ENCODE results near the gene PDE6G.

PDE6G gene

DNA sequence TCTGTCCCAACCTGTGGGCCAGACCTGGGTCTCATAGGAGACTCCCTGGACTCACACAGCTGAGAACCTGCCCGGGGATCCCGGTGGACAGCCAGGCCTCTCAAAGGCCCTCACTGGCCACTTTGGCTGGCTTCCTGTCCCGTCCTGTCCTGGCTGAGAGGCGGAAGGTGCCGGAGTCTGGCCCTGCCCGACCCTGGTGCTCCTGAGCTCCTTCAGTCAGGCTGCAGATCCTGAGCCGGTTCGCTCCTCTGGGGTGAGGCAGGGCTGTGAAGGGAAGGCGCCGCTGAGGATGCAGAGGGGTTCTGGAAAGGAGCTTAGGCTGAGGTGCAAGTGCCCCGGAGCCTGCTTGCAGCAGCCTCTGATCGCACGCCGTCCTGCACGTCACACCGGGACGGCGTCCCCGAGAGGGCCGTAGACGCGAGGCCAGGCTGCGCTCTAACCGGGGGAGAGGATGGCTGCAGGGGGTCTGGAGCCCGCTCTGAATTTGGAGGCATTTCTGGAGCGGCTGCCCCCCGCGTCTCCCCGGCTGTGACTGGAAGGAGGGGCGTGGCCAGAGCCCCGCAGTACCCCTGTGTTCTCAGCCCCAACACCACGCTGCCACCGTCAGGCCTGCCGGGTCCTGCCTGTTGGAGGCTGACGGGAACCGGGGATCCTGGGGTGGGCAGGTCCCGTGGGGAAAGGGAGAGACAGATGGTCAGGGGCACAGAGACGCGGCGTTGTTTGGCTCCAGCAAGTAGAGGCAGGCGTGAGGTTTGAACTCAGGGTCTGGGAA is 31.6 kb upstream of the PDE6G start:
- no peak for DNase-seq

DNA sequence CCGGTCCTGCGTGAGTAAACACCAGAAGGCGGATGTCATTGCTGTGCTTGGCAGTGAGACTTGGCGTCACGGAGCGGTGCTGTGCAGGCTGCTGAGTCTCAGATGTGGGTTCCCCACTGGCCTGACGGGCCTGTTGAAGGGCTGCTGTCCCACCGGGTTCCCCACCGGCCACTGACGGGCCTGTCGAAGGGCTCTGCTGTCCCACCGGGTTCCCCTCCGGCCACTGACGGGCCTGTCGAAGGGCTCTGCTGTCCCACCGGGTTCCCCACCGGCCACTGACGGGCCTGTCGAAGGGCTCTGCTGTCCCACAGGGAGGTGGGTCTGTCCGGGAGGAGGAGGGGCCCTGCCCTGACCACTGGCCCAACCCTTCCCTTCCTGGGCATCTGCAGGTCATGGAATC is 30.3 kb upstream of the PDE6G start:
- no peak for DNase-seq

DNA sequence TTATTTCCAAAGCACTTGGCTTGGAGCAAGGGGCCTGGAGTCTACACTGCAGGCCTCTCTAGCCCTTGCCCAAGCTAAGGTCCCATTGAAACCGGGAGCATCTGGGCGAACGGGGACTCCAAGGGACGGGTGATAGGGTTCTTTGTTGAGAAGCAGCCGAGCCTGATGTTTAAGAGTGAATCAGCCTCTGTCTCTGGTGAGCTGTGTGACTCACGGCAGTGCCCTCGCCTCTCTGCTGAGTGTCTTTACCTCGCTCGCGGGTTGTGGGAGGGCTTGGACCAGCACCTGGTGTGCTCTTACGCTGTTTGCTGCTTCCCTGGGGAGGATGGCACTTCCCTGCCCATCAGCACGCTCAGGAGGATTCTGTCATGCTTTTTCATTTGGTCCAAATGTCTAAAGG is 28.8 kb upstream of the PDE6G start:
- DNase-seq: peak; percentile 67

DNA sequence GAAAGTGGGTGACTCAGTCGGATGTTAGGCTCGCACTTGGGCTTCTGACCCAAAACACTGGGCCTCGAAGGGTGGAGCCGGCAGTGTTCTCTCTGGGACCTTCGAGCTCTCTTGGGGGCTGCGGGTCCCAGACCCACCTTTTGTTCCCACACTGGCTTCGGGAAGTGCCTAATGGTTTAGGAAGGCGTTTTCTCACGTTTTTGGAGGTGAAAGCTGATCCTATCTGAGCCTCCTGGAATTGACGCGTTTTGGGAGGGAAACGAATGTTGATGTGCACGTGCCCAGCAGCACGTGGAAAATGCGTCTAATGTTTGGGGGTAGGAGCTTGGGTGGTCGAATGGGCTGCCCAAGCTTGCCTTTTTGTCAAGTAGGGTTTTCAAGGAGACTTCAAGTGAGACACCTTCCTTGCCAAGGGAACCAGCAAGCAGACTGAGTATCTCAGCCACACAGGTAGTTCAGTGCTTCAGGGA is 28.1 kb upstream of the PDE6G start:
- DNase-seq: peak; percentile 70

DNA sequence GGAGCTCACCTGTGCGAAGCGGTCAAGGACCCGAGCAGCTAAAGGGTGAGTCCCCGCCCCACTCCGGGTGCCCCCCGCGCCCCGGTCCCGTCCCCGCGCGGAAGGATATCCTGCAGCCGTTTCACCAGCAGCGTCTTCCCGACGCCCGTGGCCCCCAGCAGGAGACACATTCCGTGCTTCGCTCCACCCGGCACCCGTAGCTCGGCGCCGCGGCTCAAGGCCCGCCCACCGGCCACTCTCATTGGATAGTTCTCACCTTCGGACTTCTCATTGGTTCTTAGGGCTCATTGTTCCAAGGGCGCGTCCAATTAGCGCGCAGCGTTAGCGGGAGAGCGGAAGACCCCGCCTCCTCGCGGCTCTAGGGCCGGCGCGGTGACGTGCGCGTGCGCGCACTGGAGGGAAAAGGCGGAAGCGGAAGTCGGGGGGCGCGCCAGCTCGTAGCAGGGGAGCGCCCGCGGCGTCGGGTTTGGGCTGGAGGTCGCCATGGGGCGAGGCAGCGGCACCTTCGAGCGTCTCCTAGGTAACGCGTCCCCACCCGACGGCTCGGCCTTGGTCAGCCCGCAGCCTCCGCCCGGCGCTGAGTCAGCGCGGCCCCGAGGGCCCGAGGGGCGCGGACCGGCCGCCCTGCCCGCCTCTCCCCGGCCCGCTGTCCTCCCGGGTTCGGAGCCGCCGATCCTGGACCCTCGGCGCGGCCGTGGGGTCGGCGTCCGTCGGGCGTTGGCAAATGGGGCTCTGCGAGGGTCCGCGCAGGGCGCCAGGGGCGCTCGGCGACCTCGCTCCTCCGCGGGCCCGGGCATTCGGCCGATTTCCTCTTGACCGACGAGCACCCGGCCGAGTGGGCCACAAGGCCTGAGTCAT is 27.5 kb upstream of the PDE6G start, which contains the start of the genes ARL16 and HGS:
ARL16 (minus strand) TSS at position 214 of the 858 bp plus-strand sequence; CDS start at position 170, 44 bp downstream.
HGS (plus strand) TSS at position 428 of the 858 bp plus-strand sequence; CDS start at position 484, 56 bp downstream.
- peak; percentile 100 for DNase-seq

DNA sequence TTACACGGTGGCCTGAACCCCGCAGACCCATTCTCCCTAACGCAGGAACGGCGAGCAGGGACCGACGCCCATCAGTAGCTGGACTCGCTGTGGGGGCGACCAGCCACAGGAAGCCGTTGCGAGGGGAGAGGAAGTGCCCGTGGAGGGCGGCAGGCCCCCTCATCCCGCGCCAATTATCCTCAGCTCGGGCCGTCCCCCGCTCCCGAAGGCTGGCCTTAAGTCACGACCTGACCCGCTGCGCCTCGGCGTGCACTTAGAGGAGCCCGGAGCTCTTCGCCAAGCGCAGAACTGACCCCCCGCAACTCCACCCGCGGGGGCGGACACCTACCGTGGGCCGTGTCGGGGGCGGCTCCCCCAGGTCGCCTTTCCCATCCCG is 26.9 kb upstream of the PDE6G start:
- DNase-seq: no peak

DNA sequence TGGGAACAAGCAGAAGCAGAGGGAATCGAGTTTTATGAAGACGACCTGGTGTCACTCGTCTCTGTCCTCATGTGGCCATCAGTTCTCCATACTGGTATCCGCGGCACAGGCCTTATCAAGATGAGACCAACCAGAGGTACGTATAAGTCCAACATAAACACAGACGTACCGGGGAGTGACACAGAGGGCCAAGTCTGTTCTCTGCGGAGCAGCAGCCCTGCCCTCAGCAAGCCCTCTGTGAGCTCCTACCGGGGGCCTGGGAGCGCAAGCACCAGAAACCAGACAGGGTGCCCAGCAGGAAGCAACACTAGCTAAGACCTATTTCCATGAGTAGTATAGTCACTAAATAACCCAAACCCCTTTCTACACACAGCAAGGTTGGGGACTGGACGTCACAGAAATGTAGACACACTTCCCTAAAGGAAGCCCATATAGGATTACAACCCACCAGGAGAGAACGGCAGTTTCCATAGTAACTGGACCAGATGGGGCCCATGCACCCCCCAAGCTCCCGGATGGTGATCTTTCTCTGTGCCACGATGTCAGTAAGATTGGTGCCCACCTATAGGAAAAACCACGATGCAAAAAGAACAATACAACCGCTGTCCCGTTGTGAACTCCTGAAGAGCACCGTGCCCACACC is 26.3 kb upstream of the PDE6G start:
- DNase-seq: peak; percentile 20

DNA sequence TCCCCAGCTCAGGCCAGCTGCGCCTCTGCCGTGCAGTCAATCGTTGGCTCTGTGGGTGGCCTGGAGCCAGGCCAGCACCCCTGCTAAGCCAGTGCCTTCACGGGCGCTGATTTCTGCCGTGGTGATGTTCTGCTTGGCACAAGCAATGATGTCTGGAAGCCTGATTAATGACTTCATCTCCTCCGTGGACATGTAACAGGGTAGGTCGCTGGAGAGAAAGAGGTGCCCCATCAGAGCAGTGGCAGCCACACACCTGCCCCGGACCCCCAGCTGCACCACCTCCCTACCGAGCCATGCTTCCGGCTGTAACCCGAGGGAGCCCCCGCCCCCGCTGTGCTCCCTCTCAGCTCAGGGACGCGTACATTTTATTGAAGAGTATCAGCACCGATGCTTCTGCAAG is 25.3 kb upstream of the PDE6G start:
- DNase-seq: no peak

DNA sequence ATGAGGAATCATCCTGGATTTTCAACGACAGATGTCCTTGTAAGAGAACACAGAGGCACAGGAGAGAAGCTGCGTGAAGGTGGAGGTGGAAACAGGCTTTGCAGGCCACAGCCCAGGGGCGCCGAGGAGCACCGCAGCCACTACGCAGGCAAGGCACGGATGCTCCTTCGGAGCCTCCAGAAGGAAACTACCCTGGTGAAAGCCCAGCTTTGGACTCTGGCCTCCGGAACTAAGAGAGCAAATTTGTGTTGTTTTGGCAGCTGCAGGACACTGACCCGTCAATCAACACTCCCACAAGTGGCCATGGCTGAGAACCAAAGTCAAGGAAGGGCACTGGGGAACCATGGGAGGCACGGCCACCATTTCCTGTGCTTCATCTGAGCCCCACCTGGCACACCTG is 23.8 kb upstream of the PDE6G start:
- DNase-seq: no peak

DNA sequence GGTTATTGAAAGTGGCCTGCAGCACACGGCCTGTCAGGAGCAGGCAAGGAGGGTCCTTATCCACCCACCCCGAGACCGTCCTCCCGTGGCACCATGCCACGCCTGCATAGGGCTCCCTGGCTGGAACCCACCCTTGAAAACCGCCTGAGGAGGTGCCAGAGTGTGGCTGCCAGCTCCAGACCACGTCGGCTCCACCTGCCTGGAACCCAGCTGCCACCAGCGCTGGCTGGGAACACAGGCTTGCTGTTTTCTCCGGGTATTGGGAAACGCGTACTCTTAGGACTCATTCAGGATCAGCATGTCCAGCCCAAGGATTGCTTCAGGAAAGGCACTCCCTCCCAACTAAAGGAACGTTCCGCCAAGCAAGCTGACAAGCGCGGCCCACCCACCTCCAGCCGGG is 20.6 kb upstream of the PDE6G start:
- no peak for DNase-seq

DNA sequence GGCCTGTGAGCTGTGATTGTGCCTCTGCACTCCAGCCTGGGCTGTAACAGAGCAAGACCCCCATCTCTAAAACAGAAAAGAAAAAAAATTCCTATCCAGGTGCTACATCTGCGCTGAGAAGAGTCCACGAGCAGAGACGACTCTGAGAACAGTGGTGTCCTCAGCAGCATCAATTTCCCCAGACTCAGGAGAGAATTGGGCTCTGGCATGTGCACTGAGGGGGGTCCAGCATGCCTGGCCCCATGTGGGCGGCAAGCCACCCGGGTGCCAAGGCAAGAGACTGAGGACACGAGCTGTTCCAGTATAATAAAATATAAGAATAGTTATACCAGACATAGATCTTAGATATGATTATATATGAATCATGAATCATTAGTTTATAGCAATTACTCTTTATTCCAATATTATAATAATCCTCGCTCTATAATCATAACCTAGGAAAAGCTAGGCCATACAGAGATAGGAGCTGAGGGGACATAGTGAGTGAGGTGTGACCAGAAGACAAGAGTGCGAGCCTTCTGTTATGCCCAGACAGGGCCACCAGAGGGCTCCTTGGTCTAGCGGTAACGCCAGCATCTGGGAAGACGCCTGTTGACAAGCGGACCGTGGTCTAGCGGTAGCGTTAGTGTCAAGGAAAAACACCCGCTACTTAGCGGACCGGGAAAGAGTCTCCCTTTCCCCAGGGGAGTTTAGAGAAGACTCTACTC is 19.3 kb upstream of the PDE6G start:
- DNase-seq: peak; percentile 10

DNA sequence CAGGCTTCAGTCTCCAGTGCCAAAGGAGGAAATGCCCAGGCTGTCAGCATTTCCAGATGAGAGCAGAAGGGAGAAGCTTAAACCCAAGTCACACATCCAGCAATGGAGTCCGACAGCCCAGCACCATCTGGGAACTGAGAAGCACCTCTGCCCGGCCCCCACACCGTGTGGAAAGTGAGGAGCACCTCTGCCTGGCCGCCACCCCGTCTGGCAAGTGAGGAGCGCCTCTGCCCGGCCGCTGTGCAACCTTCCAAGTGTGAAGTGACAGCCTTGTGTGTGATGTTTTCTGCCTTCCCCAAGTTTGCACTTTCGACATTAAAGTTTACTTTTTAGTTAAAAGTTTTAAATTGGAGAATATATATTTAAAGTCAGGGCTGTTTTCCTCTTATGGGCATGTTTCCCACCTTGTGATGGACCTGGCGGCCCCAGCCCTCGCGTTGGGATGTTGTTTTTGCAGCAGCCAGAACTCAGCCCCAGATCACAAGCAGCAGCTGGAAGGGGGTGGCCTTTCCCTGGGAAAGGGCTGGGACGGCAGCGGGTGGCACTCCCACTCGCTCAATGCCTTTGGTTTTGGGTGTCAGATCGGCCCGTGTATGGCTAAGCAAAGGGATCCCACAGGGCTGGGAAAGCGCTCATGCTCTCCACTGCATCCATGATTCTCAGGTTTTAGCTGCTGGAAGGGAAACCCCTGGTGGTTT is 17.4 kb upstream of the PDE6G start:
- no peak for DNase-seq

DNA sequence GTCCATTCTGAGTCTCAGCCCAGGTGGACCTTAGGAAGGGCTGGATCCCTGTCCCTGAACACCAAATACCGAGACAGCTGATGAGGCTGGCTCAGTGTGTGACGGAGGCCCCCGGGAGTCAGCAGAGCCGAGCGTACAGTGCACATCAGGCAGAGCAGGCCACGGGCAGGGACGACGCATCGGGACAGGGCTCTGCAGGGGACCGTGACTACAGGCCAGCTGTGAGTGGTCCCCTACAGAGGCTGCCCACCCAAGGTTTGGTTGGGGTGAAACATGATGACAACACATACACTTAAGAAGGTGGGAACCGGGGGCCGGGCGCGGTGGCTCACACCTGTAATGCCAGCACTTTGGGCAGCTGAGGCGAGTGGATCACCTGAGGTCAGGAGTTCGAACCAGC is 16.6 kb upstream of the PDE6G start:
- DNase-seq: no peak

DNA sequence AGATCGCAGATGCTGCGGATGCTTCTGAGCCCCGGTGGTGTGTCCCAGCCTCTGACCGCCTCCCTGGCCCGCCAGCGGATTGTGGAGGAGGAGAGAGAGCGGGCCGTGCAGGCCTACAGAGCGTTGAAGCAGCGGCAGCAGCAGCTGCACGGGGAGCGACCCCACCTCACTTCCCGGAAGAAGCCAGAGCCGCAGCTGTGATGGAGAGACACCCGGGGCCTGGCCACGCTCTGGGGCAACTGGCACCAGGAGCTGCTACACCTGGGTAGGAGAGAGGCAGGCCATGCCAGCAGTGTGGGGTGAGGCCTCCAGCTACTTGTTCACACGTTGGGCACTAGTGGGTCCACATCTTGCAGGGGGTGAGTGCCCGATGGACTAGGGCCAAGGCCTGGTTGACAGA is 16.2 kb upstream of the PDE6G start:
- DNase-seq: no peak

DNA sequence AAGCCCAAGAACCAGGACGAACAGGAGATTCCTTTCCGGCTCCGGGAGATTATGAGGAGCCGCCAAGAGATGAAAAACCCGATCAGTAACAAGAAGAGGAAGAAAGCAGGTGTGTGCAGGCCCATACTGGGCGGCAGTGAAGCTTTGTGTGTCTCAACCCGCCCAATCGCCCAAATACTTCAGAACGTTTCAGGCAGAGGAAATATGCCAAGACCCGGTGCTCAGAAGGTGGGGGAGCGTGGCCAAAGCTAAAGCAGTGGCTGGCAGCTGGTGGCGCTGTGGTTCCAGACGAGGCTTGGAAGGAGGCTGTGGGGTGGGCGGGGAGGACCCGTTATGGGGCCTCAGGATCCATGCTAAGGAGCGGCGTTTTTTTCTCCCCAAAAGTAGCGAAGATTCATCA is 11.4 kb upstream of the PDE6G start:
- DNase-seq: no peak

DNA sequence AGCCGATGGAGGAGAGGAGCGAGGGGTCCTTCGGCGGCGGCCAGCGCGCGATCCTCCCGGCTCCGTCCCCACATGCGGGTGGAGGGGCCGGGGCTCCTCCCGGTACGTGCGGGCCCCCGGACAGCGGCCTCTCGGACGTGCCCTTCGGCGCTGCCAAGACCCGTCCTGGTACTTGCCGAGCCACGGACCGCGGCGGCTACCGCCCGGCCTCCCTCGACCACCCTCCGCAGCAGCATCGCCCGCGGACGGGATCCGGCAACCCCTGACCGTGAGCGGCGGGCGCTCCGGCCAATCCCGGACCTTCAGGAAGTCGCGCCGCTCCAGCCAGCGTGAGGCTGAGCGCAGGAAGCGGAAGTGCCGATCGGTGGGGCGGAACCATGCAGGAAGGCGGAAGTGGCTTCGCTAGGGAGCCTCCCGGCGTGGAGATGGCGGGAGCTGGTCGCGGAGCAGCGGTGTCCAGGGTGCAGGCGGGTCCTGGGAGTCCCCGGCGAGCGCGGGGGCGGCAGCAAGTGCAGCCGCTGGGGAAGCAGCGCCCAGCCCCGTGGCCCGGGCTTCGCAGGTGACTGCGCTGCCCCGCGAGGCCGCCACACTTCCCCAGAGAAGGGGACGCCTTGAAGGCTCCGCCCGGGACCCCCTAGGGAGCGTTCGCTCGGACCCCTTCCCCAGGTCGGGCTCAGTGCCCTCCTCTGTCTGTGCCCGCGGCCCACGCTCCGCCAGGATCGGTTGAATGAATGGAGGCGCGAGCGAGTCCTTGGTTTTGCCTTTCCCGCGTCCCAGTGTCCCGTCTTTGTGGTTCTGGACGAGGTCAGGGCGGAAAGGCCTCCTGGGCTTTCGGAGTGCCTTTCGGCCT is 10.2 kb upstream of the PDE6G start, which contains the start of the genes CCDC137 and OXLD1:
CCDC137 (plus strand) TSS at position 396 of the 850 bp plus-strand sequence; CDS start at position 426, 30 bp downstream.
OXLD1 (minus strand) TSS at position 264 of the 850 bp plus-strand sequence; CDS start at position 236, 28 bp downstream.
- peak; percentile 96 for DNase-seq

DNA sequence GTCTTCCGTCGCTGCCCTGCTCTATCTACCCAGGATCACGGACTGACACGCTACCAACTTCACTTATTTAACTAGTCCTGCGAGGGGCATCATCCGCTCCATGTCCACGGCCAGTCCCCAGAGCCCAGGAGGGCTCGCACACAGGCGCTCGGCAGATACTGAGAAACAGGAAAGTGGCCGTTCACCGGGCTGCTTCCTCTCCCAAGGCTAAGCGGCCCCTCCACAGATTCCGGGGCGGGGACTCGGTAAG is 9.7 kb upstream of the PDE6G start:
- DNase-seq: no peak

DNA sequence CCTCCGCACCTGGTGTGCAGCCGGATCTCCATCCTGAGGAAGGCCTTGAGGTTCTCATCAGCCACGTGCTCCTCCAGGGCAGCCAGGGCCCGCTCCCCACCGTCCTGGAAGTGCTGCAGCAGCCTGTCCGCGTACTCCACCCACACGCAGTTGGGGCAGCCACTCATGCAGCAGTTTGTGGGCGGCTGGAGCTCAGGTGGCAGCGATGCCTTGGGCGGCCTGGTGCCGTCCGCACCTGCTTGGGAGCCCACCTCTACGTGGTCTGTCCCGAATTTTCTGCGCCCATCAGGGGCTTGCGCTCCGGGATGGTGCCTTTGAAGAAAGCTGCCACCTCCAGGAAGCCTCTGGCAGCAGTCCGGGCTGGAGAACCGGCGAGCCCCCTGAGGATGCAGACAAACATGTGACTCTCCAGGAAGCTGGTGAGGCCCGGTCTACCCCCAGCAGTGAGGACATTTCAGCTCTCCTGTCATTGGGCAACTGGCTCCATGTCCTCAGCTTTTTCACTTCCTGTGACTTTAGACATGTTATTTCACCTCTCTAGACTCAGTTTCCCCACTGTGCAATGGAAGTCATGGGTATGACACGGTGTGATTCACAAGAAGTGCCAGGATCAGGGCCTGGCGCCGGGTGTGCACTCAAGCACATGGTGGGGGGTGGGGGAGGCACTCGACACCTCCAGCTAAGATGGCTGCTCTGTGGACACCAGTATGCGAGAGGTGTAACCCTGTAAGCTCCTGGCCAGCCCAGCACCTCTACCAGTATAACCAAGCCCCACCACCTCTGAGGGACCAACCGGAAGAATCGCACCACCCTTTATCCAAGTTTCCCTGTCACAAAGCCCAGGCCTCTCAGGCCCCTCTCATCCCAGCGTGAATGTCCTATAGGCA is 9.1 kb upstream of the PDE6G start:
- peak; percentile 22 for DNase-seq

DNA sequence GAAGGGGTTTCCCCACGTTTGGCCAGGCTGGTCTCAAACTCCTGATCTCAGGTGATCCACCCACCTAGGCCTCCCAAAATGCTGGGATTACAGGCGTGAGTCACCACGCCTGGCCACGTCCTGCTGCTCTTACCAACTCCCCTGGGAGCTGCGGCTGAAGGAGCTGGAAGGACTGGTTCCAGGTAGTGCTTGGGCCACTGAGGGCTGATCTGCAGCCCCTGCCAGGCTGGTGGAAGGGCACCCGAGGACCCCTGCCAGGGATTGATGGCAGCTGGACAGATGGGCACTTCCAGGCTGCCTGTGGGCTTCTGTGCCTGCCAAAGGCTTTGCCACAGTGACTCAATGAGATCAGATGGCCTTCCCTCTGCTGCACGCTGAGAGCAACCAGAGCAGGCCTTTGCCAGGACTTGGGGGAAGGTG is 7.7 kb upstream of the PDE6G start:
- DNase-seq: no peak

DNA sequence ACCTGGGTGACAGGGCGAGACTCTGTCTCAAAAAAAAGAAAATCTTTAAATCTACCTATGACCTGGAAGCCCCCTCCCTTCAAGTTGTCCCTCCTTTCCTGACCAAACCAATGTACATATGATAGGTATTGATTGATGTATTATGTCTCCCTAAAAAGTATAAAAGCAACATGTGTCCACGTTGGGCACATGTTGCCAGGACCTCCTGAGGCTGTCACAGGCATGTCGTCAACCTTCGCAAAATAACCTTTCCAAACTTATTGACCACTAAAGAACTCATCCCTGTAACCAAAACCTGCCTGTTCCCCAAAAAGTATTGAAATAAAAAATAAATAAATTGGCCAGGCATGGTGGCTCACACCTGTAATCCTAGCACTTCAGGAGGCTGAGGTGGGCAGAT is 5.7 kb upstream of the PDE6G start:
- no peak for DNase-seq
